MM.1S (cell line): ENCODE measurements around the gene LDHAL6A.

ENCODE experiments used
- EZH2phosphoT487 ChIP-seq: fragments of 300-600 bp; sonication (generic); IDR thresholded peaks from 2 replicates; pipeline ENCODE4 v1.6.1; 2018; ENCODE audit warnings: antibody characterized with exemption, low read length
- TF ChIP-seq, protein P1 (sequence below): fragments of 300-600 bp; sonication (generic); IDR thresholded peaks from 2 replicates; pipeline ENCODE4 v1.5.1; 2016; ENCODE audit warnings: antibody characterized with exemption, low read length, mixed read lengths

GRCh38 chr11:18468961-18469360, 13.3 kb downstream of the LDHAL6A start:
- TF ChIP-seq, protein P1, sequence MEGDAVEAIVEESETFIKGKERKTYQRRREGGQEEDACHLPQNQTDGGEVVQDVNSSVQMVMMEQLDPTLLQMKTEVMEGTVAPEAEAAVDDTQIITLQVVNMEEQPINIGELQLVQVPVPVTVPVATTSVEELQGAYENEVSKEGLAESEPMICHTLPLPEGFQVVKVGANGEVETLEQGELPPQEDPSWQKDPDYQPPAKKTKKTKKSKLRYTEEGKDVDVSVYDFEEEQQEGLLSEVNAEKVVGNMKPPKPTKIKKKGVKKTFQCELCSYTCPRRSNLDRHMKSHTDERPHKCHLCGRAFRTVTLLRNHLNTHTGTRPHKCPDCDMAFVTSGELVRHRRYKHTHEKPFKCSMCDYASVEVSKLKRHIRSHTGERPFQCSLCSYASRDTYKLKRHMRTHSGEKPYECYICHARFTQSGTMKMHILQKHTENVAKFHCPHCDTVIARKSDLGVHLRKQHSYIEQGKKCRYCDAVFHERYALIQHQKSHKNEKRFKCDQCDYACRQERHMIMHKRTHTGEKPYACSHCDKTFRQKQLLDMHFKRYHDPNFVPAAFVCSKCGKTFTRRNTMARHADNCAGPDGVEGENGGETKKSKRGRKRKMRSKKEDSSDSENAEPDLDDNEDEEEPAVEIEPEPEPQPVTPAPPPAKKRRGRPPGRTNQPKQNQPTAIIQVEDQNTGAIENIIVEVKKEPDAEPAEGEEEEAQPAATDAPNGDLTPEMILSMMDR: no peak
- no peak for TF ChIP-seq EZH2phosphoT487
